ENCODE results near the gene PNPLA8.
"Not testable (repeated sequence)": the region's sequence is repeated elsewhere in the genome, so short reads cannot be mapped to it uniquely, and the experiment has no call there.

The PNPLA8 gene

GRCh38 chr7:108528183-108528712 is 2.3 kb upstream of the PNPLA8 start:
- DNase-seq (ENCODE audit: low spot score) = no peak

GRCh38 chr7:108526768-108527017 is 758 bp upstream of the PNPLA8 start:
- DNase-seq (ENCODE audit: low spot score) = no peak

GRCh38 chr7:108525327-108525984 is 479 bp downstream of the PNPLA8 start:
- DNase-seq (ENCODE audit: low spot score) = no peak

GRCh38 chr7:108522780-108523179 is 3.2 kb downstream of the PNPLA8 start:
- DNase-seq (ENCODE audit: low spot score) = no peak

- DNase-seq (ENCODE audit: low spot score) = no peak
Observed at GRCh38 chr7:108517951-108518350, 8.0 kb downstream of the PNPLA8 start.

- DNase-seq (ENCODE audit: low spot score) = no peak
Observed at GRCh38 chr7:108515630-108516029, 10.3 kb downstream of the PNPLA8 start.

GRCh38 chr7:108515013-108515412 is 10.9 kb downstream of the PNPLA8 start:
- no peak for DNase-seq (ENCODE audit: low spot score)

GRCh38 chr7:108511939-108512338 is 14.0 kb downstream of the PNPLA8 start:
- no peak for DNase-seq (ENCODE audit: low spot score)

- DNase-seq (ENCODE audit: low spot score) = not testable (repeated sequence)
Observed at GRCh38 chr7:108504576-108504975, 21.4 kb downstream of the PNPLA8 start.

GRCh38 chr7:108503112-108504026 is 22.6 kb downstream of the PNPLA8 start:
- DNase-seq (ENCODE audit: low spot score) = no peak

- DNase-seq (ENCODE audit: low spot score) = no peak
Observed at GRCh38 chr7:108499566-108499965, 26.4 kb downstream of the PNPLA8 start.

GRCh38 chr7:108498481-108498880 is 27.5 kb downstream of the PNPLA8 start:
- no peak for DNase-seq (ENCODE audit: low spot score)

GRCh38 chr7:108497082-108497725 is 28.7 kb downstream of the PNPLA8 start:
- DNase-seq (ENCODE audit: low spot score) = peak; percentile 67

GRCh38 chr7:108492742-108493141 is 33.2 kb downstream of the PNPLA8 start:
- DNase-seq (ENCODE audit: low spot score) = no peak

- no peak for DNase-seq (ENCODE audit: low spot score)
Observed at GRCh38 chr7:108488768-108489538, 37.0 kb downstream of the PNPLA8 start.

- no peak for DNase-seq (ENCODE audit: low spot score)
Observed at GRCh38 chr7:108487646-108488045, 38.3 kb downstream of the PNPLA8 start.

- no peak for DNase-seq (ENCODE audit: low spot score)
Observed at GRCh38 chr7:108486291-108486966, 39.5 kb downstream of the PNPLA8 start.

- DNase-seq (ENCODE audit: low spot score) = no peak
Observed at GRCh38 chr7:108484137-108484536, 41.8 kb downstream of the PNPLA8 start.

- DNase-seq (ENCODE audit: low spot score) = no peak
Observed at GRCh38 chr7:108480311-108480710, 45.6 kb downstream of the PNPLA8 start.

- DNase-seq (ENCODE audit: low spot score) = no peak
Observed at GRCh38 chr7:108479751-108480150, 46.2 kb downstream of the PNPLA8 start.

- no peak for DNase-seq (ENCODE audit: low spot score)
Observed at GRCh38 chr7:108479118-108479517, 46.8 kb downstream of the PNPLA8 start.
